Ecto neural progenitor cell (in vitro differentiated cells): ENCODE data around the gene CLPTM1L.
"Not testable (repeated sequence)": the region's sequence is repeated elsewhere in the genome, so short reads cannot be mapped to it uniquely, and the experiment has no call there.

Experiments
- DNase-seq: peaks from one replicate; pipeline ENCODE4 v3.0.0-alpha.2; 2018; ENCODE audit warnings: low spot score

CLPTM1L gene

DNA sequence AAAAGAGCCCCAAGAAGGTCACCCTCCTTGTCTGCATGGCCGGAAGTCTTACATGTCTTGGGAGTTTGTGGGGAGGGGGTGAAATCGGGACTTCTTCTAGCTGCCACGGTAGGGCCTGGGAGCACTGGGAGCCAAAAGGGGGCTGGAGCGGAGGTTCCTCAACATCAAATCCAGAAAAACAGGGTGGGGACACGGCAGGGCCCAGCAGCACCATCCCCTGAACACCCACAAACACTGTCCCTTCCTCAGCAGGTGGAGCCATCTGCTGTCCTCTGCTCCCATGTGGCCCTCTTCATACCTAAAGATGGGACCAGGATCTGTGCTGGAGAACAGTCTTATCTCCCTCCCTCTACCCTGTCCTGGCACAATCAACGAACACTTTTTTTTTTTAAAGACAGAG lies 52.8 kb downstream of the CLPTM1L start:
- DNase-seq: no peak

DNA sequence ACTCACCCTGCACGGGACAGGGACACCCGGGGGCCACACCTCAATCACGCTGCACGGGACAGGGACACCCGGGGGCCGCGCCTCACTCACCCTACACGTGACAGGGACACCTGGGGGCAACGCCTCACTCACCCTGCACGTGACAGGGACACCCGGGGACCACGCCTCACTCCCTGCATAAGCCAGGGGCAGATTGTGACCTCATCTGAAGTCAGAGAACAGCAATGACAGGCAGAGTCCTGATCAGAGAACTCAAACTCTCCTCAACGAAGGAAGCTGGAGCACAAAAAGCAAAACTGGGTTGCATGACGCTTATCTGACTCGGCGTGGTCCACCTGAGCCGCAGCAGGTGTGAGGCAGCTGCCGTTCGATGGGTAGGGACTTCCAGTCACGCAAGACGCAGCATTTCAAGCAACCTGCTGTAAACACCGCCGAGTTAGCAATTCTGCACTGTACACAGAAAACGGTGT lies 53.3 kb downstream of the CLPTM1L start:
- DNase-seq: no peak

DNA sequence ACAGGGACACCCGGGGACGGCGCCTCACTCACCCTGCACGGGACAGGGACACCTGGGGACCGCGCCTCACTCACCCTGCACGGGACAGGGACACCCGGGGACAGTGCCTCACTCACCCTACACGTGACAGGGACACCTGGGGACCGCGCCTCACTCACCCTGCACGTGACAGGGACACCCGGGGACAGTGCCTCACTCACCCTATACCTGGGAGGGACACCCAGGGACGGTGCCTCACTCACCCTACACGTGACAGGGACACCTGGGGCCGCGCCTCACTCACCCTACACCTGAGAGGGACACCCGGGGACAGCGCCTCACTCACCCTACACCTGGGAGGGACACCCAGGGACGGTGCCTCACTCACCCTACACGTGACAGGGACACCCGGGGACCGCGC lies 53.9 kb downstream of the CLPTM1L start:
- DNase-seq: not testable (repeated sequence)

DNA sequence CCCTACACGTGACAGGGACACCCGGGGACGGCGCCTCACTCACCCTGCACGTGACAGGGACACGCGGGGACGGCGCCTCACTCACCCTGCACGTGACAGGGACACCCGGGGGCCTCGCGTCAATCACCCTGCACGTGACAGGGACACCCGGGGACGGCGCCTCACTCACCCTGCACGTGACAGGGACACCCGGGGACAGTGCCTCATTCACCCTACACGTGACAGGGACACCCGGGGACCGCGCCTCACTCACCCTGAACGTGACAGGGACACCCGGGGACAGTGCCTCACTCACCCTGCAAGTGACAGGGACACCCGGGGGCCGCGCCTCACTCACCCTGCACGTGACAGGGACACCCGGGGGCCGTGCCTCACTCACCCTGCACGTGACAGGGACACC lies 55.3 kb downstream of the CLPTM1L start:
- not testable (repeated sequence) for DNase-seq

DNA sequence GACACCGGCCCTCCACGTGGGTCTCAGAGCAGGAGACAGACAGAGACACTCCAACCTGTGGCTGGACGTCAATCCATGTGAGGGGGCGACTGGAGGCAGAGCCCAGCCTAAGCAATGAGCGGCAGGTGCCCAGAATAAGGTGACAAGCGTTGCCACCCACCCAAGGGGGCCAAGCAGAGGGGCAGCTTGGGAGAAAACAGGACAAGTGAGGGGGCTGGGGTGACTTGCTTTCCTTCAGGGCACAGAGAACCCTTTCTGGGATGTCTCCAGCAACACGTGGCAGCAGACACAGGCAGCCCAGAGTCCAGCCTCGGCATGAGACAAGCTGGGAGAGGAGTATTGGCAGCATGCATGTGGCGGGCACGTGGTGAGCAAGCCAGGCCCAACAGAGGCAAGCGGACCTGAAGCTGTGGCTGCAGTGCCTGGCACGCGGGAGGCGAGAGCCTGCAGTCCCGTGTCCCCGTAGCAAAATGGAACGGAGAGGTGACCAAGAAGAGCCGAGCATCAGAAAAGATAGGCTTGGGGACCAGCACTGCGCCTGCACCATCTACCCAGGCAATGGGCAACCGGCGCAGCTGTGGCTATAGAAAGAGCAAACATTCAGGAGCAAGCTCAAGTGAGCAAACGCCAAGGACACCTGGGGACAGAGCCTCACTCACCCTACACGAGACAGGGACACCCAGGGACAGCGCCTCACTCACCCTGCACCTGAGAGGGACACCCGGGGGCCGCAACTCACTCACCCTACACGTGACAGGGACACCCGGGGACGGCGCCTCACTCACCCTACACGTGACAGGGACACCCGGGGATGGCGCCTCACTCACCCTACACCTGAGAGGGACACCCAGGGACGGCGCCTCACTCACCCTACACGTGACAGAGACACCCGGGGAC lies 56.2 kb downstream of the CLPTM1L start:
- DNase-seq: no peak

DNA sequence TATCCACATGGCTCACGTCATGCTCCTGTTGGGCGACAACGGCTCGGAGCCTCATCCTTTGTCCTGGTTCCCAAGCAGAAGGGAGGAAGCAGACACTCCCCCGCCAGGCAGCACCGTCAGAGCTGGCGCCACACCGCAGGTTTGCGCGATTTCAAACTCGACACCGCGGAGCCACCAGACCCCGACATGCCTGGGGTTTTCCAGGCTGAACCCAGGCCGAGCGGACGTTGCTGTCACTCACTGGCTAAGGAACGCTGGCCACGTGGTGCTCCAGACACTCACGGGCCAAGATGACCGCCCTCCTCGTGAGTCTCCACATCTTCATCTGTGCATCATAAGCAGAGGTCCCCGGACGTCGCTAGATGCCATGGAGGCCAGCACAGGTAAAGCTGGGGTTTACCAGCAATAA lies 59.0 kb downstream of the CLPTM1L start:
- DNase-seq: no peak

DNA sequence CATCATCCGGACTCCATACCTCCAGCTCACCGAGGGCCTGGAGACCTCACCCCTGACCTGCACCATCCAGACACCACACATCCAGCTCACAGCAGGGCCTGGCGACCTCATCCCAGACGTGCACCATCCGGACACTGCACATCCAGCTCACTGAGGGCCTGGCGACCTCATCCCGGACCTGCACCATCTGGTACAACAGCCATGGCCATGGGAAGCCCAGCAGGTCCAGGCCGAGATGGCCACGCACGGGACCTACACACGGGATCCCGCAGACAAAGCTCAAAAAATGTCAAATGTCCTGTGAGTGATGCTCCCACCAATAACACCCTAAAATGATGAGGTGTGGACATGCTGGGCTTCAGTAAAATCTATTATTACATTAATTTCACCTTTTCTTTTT lies 59.8 kb downstream of the CLPTM1L start:
- DNase-seq: no peak

DNA sequence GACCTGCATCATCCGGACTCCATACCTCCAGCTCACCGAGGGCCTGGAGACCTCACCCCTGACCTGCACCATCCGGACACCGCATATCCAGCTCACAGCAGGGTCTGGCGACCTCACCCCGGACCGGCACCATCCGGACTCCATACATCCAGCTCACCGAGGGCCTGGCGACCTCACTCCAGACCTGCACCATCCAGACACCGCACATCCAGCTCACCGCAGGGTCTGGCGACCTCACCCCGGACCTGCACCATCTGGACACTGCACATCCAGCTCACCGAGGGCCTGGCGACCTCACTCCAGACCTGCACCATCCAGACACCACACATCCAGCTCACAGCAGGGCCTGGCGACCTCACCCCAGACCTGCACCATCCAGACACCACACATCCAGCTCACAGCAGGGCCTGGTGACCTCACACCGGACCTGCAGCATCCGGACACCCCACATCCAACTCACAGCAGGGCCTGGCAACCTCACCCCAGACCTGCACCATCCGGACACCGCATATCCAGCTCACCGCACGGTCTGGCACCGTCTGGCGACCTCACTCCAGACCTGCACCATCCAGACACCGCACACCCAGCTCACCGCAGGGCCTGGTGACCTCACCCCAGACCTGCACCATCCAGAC lies 60.4 kb downstream of the CLPTM1L start:
- DNase-seq: not testable (repeated sequence)

DNA sequence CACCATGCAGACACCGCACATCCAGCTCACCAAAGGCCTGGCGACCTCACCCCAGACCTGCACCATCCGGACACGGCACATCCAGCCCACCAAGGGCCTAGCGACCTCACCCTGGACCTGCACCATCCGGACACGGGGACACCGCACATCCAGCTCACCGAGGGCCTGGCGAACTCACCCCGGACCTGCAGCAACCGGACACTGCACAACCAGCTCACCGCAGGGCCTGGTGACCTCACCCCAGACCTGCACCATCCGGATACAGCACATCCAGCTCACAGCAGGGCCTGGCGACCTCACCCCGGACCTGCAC lies 61.2 kb downstream of the CLPTM1L start:
- not testable (repeated sequence) for DNase-seq

DNA sequence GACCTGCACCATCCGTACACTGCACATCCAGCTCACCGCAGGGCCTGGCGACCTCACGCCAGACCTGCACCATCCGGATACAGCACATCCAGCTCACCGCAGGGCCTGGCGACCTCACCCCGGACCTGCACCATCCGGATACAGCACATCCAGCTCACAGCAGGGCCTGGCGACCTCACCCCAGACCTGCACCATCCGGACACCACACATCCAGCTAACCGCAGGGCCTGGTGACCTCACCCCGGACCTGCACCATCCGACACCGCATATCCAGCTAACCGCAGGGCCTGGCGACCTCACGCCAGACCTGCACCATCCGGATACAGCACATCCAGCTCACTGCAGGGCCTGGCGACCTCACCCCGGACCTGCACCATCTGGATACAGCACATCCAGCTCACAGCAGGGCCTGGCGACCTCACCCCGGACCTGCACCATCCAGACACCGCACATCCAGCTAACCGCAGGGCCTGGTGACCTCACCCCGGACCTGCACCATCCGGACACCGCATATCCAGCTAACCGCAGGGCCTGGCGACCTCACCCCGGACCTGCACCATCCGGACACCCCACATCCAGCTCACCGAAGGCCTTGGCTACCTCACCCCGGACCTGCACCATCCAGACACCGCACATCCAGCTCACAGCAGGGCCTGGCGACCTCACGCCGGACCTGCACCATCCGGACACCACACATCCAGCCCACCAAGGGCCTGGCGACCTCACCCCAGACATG lies 61.7 kb downstream of the CLPTM1L start:
- DNase-seq: not testable (repeated sequence)

DNA sequence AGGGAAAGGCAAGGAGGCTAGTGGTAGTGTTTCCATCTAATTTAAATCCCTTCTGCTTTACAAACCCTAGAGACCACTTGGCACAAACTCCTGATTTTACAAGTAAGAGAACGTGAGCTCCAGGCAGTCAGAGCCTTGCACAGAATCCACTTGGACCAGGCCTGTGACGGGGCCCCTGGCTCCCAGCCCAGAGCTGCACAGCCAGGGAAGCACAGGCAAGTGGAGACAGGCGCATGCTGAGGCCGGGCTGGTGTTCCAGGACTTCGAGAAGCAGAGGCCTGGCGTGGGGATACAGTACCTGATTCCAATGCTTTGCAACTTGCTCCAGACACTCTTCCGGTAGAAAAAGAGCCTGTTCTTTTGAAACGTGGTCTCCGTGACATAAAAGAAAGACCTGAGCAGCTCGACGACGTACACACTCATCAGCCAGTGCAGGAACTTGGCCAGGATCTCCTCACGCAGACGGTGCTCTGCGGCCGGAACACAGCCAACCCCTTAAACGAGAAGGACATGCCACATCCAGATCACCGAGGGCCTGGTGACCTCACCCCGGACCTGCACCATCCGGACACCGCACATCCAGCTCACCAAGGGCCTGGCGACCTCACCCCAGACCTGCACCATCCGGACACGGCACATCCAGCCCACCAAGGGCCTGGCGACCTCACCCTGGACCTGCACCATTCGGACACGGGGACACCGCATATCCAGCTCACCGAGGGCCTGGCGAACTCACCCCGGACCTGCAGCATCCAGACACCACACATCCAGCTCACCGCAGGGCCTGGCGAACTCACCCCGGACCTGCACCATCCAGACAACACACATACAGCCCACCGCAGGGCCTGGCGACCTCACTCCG lies 62.5 kb downstream of the CLPTM1L start:
- DNase-seq: no peak

DNA sequence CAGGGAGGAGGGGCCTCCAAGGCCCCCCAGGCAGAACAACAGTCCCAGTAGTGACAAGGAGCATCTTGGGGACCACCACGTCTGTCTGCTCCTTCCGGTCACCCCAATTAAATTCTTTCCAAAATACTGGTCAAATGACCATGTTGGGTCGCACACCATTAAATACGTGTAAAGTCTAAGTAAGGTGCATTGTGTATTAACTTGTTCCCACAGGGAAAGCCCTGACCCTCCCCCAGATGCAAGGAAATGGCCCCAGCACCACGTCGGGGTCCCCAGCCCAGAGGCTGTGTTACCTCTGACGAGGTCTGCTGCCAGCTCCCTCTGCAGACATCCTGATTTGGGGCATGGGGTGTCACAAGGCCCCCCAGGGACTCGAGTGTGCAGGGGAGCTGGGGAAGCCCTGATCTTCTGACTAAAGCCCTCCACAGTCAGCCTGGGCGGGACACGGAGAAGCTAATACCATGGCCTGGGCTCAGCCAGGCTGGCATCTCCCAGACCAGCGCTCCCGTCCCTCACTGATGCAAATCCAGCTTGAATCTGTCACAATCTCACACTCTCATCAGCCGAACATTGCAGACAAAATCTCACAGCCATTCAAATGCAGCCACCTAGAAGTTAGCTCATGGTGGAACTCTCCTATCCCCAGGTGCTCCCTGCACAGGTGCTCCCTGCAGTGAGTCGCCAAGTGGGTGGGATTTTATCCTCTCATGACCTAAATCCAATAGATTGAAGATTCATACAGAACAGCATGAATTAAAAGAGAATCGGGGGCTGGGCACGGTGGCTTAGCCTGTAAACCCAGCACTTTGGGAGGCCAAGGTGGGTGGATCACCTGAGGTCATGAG lies 63.6 kb downstream of the CLPTM1L start:
- no peak for DNase-seq

DNA sequence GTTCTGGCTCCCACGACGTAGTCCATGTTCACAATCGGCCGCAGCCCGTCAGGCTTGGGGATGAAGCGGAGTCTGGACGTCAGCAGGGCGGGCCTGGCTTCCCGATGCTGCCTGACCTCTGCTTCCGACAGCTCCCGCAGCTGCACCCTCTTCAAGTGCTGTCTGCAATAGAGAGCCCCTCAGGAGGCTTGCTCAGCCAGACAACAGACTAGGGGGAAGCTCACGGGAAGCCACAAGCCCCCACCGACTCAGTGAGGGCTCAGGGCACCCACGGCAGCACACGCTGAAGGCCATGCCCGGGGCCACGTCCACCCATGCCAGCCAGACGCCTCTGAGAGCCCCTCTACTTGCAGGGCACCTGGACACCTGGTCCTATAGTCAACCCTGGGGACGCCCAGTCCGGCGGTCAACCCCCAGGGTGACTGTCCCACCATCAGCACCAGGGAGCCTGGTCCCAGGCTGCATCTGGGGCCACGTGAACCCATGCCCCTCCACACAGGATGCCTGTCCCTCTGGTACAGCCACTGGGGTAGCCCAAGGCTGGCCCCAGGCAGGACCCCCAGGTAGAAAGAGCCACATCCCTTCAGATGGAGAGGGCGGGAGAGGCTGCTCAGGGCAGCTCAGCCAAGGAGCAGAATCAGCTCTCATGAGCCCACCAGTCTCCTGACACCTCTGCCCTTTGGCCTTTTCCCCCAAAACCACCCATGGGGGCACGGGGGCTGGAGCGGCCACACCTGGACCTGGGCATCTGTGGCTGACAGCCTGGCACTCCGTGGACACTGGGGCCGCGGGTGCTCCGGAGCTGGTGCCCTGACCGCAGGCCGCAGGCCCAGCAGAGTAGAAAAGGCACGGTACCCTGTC lies 64.5 kb downstream of the CLPTM1L start:
- DNase-seq: no peak

DNA sequence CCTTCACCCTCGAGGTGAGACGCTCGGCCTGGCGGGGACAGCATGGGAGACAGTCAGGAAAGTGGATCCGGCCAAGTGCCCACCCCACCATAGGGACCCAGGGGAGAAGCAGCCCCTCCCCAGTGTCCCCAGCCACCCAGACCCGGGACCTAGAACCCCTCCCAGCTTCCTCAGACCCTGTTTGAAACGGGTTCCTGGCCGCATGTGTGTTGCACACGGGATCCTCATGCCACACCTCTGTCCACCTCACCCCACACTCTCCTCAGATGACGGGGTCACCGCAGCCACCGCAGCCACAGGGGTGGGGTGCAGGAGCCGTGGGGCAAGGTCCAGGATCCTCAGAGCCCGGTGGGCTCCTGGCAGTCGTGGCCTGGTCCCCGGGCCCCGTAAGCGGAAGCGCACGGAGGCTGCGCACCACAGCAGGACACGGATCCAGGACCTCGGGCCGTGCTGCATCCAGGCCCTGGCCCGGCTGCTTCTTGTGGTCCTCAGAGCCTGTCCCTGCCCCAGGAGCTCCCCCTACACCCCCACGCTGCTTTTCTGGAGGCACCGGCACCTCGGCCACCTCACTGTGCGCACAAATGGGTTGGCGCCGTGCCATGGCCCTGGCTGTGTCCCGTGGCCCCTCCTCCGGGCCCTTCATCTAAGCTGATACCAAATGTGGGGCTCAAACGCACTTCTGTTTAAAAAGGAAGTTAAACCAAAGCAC lies 65.3 kb downstream of the CLPTM1L start:
- DNase-seq: no peak

DNA sequence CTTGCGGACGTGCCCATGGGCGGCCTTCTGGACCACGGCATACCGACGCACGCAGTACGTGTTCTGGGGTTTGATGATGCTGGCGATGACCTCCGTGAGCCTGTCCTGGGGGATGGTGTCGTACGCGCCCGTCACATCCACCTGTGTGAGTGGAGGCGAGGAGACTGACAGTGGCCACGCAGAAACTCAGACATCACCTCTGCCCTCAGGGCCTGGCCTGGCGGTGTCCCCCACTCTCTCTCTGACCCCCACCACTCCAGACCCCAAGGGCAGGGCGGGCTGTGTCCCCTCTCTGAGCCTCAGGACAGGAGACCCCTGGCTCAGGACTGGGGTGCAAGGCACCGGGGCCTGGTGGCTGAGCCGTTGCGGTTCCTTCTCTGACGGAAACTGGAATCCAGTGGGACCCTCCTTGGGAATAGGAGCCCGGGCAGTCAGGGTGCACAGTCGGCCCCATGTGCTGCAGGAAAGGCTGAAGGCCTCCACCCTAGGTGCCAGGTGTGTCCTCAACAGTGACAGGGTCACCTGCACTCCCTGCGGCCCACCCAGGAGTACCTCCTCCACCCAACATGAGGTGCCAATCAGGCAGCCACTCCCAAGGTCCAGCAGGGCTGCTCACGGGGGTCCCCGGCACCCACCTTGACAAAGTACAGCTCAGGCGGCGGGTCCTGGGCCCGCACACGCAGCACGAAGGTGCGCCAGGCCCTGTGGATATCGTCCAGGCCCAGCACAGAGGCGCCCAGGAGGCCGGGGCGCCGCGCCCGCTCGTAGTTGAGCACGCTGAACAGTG lies 66.0 kb downstream of the CLPTM1L start:
- no peak for DNase-seq

DNA sequence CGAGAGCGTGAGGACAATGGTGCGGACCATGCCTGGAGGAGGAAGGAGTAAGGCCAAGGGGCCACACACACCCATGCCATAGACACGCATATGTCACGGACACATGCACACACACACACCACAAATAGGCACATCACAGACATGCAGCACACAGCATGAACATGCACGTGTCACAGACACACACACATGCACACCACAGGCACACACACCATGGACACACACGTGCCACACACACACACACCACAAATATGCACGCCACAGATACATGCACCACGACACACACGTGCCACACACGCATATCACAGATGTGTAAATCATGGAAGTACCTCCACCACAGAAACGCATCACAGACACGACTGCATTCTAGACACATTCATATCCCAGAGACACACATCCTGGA lies 66.7 kb downstream of the CLPTM1L start:
- no peak for DNase-seq

DNA sequence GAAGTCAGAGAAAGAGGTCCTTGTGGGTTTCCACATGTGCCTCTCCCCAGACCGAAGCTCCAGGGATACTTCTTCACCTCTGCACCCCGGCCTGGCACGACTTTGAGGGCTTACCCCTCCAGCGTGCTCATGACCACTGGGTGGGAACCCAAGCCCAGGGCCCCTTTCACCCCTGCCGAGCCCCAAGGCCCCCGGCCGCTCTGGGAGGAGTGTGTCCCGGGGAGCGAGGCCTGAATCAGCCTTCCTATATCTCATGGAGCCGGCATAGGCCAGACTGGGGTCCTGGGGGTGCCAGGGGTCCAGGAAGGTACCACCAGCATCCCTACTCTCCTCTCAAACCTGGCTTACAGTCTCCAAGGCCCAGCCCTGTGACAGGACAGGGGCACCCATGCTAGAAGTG lies 67.1 kb downstream of the CLPTM1L start:
- no peak for DNase-seq

DNA sequence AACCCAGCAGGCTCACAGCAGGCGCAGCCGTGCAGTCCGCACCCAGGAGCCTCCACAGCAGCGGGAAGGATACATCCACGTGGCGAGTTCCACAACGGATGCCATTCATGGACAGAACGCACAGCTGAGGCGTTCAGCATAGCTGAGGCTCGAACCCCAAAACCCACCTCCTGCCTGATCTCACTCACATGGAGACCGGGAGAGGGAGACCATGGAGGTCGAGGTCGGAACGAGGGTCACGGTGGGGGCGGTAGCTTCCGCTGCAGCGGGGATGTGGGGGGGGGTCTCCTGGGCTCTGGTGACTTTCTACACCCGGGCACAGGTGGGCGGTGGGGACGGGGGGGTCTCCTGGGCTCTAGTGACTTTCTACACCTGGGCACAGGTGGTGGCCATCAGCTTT lies 67.6 kb downstream of the CLPTM1L start:
- DNase-seq: no peak

DNA sequence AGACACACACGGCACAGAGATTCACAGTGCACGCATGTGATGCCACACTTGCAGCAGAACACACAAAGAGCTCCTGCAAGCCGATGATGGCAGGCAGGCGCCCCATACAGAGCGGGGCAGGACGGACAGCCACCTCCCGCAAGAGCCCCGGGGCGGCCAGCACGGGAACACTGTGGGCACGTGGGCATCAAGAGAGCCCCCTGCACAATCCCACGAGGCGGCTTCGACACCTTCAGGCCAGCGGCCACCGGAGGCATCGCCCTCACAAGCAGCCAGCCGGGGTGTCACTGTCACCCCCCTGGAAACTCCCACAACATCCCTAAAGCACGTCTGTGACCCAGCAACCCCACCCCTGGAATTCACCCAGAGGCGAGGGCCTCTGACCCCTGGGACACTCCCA lies 68.0 kb downstream of the CLPTM1L start:
- DNase-seq: no peak
